Endothelial cell of umbilical vein (primary cell): ENCODE results near the gene MIGA2. TPM values are rescaled to one million over a fixed set of nuclear protein-coding genes. Genes with fewer than 3 reads are reported as not detected.

Experiments used
- BruUV-seq: library from RNA; stranded (reverse); fragments of 400-500 nt; replicated peaks from 2 replicates; lab custom pipeline; 2021; lab: Mats Ljungman, UMichigan
- CTCF ChIA-PET: fragments of 300-600, 350-600 bp; sonication (Branson Sonifier 250); formaldehyde crosslinking; loops from one replicate; lab custom pipeline; 2021; ENCODE audit warnings: antibody characterized with exemption, inconsistent platforms; lab: Charles Lee
- POLR2A ChIA-PET: fragments of 300-600, 350-600 bp; sonication (Branson Sonifier 250); formaldehyde crosslinking; loops from one replicate; lab custom pipeline; 2021; ENCODE audit warnings: antibody characterized with exemption, inconsistent platforms; lab: Charles Lee
- DNase-seq: peaks from one replicate; pipeline ENCODE4 v3.0.0-alpha.2; 2011; ENCODE audit warnings: low read depth, low spot score
- FAIRE-seq: peaks from 2 replicates; lab custom pipeline; 2011; peaks lifted over from hg19 to GRCh38; lab: Jason Lieb, UNC
- H2AFZ ChIP-seq: 2 replicates; pipeline ENCODE4 v1.6.0; 2012; ENCODE audit warnings: low read depth, low read length, control low read depth, inconsistent platforms
- H3K27ac ChIP-seq: 2 replicates; pipeline ENCODE4 v1.5.1; 2011; ENCODE audit warnings: low read depth, mild to moderate bottlenecking, control low read depth, low read length, moderate library complexity; ENCODE audit not compliant: insufficient read depth
- H3K27me3 ChIP-seq, 2 experiments: 2 replicates each; pipeline versions ENCODE4 v1.6.0 to v1.6.1; 2011; ENCODE audit warnings: low read length in 2 of 2, mixed read lengths in 1 of 2; ENCODE audit not compliant: control insufficient read depth in 2 of 2, insufficient read depth in 2 of 2
- H3K36me3 ChIP-seq, 2 experiments: 2 replicates in 1 of 2; 3 replicates in 1 of 2; pipeline ENCODE4 v1.5.1; 2011; ENCODE audit warnings: low read length in 2 of 2, mild to moderate bottlenecking in 1 of 2, moderate library complexity in 1 of 2; ENCODE audit not compliant: control insufficient read depth in 2 of 2, insufficient read depth in 2 of 2; ENCODE audit errors: extremely low read depth in 1 of 2
- H3K4me1 ChIP-seq: 3 replicates; pipeline ENCODE4 v1.5.1; 2011; ENCODE audit warnings: mild to moderate bottlenecking, low read length; ENCODE audit not compliant: control insufficient read depth, insufficient read depth; ENCODE audit errors: extremely low read depth
- H3K4me2 ChIP-seq: 2 replicates; pipeline ENCODE4 v1.6.1; 2011; ENCODE audit warnings: low read length, control low read depth, mixed read lengths; ENCODE audit not compliant: insufficient read depth
- H3K4me3 ChIP-seq, 3 experiments: fragments of 200-600 bp in 1 of 3; sonication (generic), shearing (Covaris generic) in 1 of 3; replicated peaks in 1 of 3; 2 replicates each; pipeline ENCODE4 v1.5.1; 2011 to 2016; ENCODE audit warnings: control low read depth in 3 of 3, low read length in 3 of 3, mild to moderate bottlenecking in 2 of 3, inconsistent platforms in 1 of 3, low read depth in 1 of 3, moderate library complexity in 1 of 3; ENCODE audit not compliant: insufficient read depth in 1 of 3
- H3K79me2 ChIP-seq: 2 replicates; pipeline ENCODE4 v1.6.0; 2012; ENCODE audit warnings: low read length, inconsistent platforms; ENCODE audit not compliant: control insufficient read depth, insufficient read depth
- H3K9ac ChIP-seq: replicated peaks from 2 replicates; pipeline ENCODE3; 2011; ENCODE audit warnings: low read length, control low read depth; ENCODE audit not compliant: insufficient read depth; ENCODE audit errors: extremely low read depth
- H3K9me1 ChIP-seq: replicated peaks from 3 replicates; pipeline ENCODE4 v1.6.0; 2011; ENCODE audit warnings: mild to moderate bottlenecking, low read length; ENCODE audit not compliant: control insufficient read depth, insufficient read depth; ENCODE audit errors: extremely low read depth
- H3K9me3 ChIP-seq: replicated peaks from 2 replicates; pipeline ENCODE4 v1.5.1; 2012; ENCODE audit warnings: low read length, inconsistent platforms; ENCODE audit not compliant: control insufficient read depth, insufficient read depth
- H4K20me1 ChIP-seq: replicated peaks from 2 replicates; pipeline ENCODE3; 2011; ENCODE audit warnings: mild to moderate bottlenecking, low read length; ENCODE audit not compliant: control insufficient read depth, insufficient read depth; ENCODE audit errors: extremely low read depth
- CTCF ChIP-seq, 2 donors: IDR thresholded peaks; 1 replicate in 1 of 2; 2 replicates in 1 of 2; pipeline ENCODE4 v1.5.1; 2011; ENCODE audit warnings: low read length in 2 of 2, mild to moderate bottlenecking in 2 of 2, moderate library complexity in 2 of 2, control low read depth in 1 of 2, inconsistent platforms in 1 of 2, low read depth in 1 of 2; ENCODE audit not compliant: insufficient read depth in 1 of 2; ENCODE audit errors: extremely low read depth in 1 of 2
- EZH2 ChIP-seq: IDR thresholded peaks from 2 replicates; pipeline ENCODE4 v1.6.1; 2012; ENCODE audit warnings: borderline replicate concordance, low read depth, mild to moderate bottlenecking, moderate library complexity, low read length, inconsistent platforms; ENCODE audit not compliant: severe bottlenecking
- FOS ChIP-seq: IDR thresholded peaks from 2 replicates; pipeline ENCODE4 v1.6.1; 2011; ENCODE audit warnings: mild to moderate bottlenecking, low read length, moderate library complexity, borderline replicate concordance; ENCODE audit not compliant: insufficient read depth
- GATA2 ChIP-seq: IDR thresholded peaks from 2 replicates; pipeline ENCODE4 v1.7.0; 2011; ENCODE audit warnings: low read depth, mild to moderate bottlenecking, moderate library complexity, mixed read lengths, low read length; ENCODE audit not compliant: insufficient read length, insufficient read depth
- JUN ChIP-seq: IDR thresholded peaks from 2 replicates; pipeline ENCODE4 v1.6.1; 2011; ENCODE audit warnings: borderline replicate concordance, low read depth; ENCODE audit not compliant: insufficient read length, insufficient read depth
- MAX ChIP-seq: IDR thresholded peaks from 2 replicates; pipeline ENCODE4 v1.6.1; 2011; ENCODE audit not compliant: insufficient read depth, insufficient read length
- MYC ChIP-seq: IDR thresholded peaks from one replicate; pipeline ENCODE4 v1.6.1; 2011; ENCODE audit warnings: mild to moderate bottlenecking, low read depth, low read length
- POLR2A ChIP-seq: IDR thresholded peaks from 2 replicates; pipeline ENCODE4 v1.6.1; 2012; ENCODE audit warnings: low read depth, mild to moderate bottlenecking, control low read depth, low read length
- POLR2AphosphoS5 ChIP-seq: IDR thresholded peaks from 2 replicates; pipeline ENCODE4 v1.6.1; 2012; ENCODE audit warnings: low read depth, mild to moderate bottlenecking, control low read depth, low read length, moderate library complexity; ENCODE audit not compliant: insufficient read depth
- dilution Hi-C: fragments of 300-500 bp; cut with MboI; formaldehyde crosslinking; loops from one replicate; pipeline ENCODE4 v1.15.0; 2019; ENCODE audit warnings: low sequenced_read_pairs; ENCODE audit not compliant: extremely low pct_ligation_motif_present
- intact Hi-C: fragments of 100-400 bp; cut with micrococcal nuclease; formaldehyde crosslinking; loops from one replicate; pipeline ENCODE4 v1.10.0; 2022
- polyA plus RNA-seq, 4 experiments: library from polyadenylated mRNA; depleted of rRNA in 3 of 4; stranded (reverse) in 3 of 4; unstranded in 1 of 4; fragments of >200 nt; gene quantifications; 2 replicates each; pipeline versions ENCODE4 v1.2.1 to v1.2.3, GENCODE V29; 2011 to 2012; ENCODE audit warnings: missing spikeins in 1 of 4
- total RNA-seq: library from RNA; stranded (reverse); gene quantifications from 2 replicates; pipeline ENCODE4 v1.2.3, GENCODE V29; 2021

MIGA2 gene
- total and polyA plus RNA-seq, 2 donors (not counting 3 experiments of a cell fraction or from before 2014, with no cell fraction given), result 27.7 to 28.0 TPM

GRCh38 chr9:129060991-129061390 lies 24.6 kb downstream of the MIGA2 start:
- no peak overlapping the region for H2AFZ ChIP-seq

More at GRCh38 chr9:129060991-129061390, 24.6 kb downstream of the MIGA2 start:
- Histone ChIP-seq H3K79me2 (no peaks in the 10 kb centered on the region), H3K36me3 (peaks cover 0 to 29% of the 10 kb centered on the region in 2 experiments), H4K20me1 (no peaks in the 10 kb centered on the region), H3K9ac (no peak overlapping the region), H3K4me1 (peaks cover 5% of the 10 kb centered on the region), H3K4me3 (no peak overlapping the region), H3K27me3 (no peaks in the 10 kb centered on the region), H3K27ac (no peak overlapping the region), H3K9me3 (no peaks in the 10 kb centered on the region), H3K9me1 (no peaks in the 10 kb centered on the region), H3K4me2 (no peak overlapping the region)
- ChIA-PET CTCF (interaction anchor here (1.1 kb wide), 1 partner anchor 25 kb away, joined by 3 read pairs; the partner anchor contains the start of gene MIGA2), POLR2A (no interaction called here)
- intact Hi-C loops, result no loop called here
- FAIRE-seq (no peak), DNase-seq (no peak)
- TF ChIP-seq JUN (no peak), POLR2AphosphoS5 (no peak), MYC (no peak), FOS (no peak), EZH2 (no peak), POLR2A (no peak), CTCF (IDR thresholded peaks at IDR 0.05; ENCODE audit: extremely low read depth in 1 of 2, insufficient read depth in 1 of 2, low read depth in 1 of 2, low read length in 2 of 2) (no peak), MAX (no peak), GATA2 (no peak)
- dilution Hi-C loops, result no loop called here
- no TSS peak for BruUV-seq
